Immature natural killer cell (primary cell): Measurements from ENCODE around the gene GPR89A. TPM values are rescaled to one million over a fixed set of nuclear protein-coding genes. Genes with fewer than 3 reads are reported as not detected.
"Not testable (repeated sequence)": the region's sequence is repeated elsewhere in the genome, so short reads cannot be mapped to it uniquely, and the experiment has no call there.

Source experiments
- DNase-seq, 3 donors: peaks; one replicate each; pipeline ENCODE4 v3.0.0; 2022; ENCODE audit warnings: mixed read lengths in 1 of 3
- H3K27ac Mint-ChIP-seq, 6 donors: one replicate each; pipeline ENCODE4 v1.8.0; 2020; ENCODE audit warnings: mixed read lengths in 6 of 6, mild to moderate bottlenecking in 5 of 6, inconsistent platforms in 4 of 6, moderate library complexity in 3 of 6
- H3K27me3 Mint-ChIP-seq, 3 donors: one replicate each; pipeline ENCODE4 v1.8.0; 2020 to 2021; ENCODE audit warnings: low read depth in 3 of 3, mild to moderate bottlenecking in 3 of 3, mixed read lengths in 3 of 3, moderate library complexity in 3 of 3, inconsistent platforms in 1 of 3
- H3K36me3 Mint-ChIP-seq, 3 donors: one replicate each; pipeline ENCODE4 v1.8.0; 2020; ENCODE audit warnings: mixed read lengths in 3 of 3, inconsistent platforms in 2 of 3, mild to moderate bottlenecking in 2 of 3
- H3K4me1 Mint-ChIP-seq, 2 donors: one replicate each; pipeline ENCODE4 v1.8.0; 2020; ENCODE audit warnings: inconsistent platforms in 2 of 2, mild to moderate bottlenecking in 2 of 2, mixed read lengths in 2 of 2, moderate library complexity in 1 of 2
- H3K4me3 Mint-ChIP-seq, 5 donors: one replicate each; pipeline ENCODE4 v1.8.0; 2020; ENCODE audit warnings: mild to moderate bottlenecking in 5 of 5, mixed read lengths in 5 of 5, inconsistent platforms in 3 of 5, moderate library complexity in 3 of 5
- H3K9me3 Mint-ChIP-seq, 6 donors: one replicate each; pipeline ENCODE4 v1.8.0; 2020; ENCODE audit warnings: mild to moderate bottlenecking in 6 of 6, mixed read lengths in 6 of 6, inconsistent platforms in 4 of 6, moderate library complexity in 3 of 6
- polyA plus RNA-seq, 3 donors: library from polyadenylated mRNA; unstranded; fragments of 300-500 nt; fragmentation: Illumina TruSeq; gene quantifications; one replicate each; pipeline ENCODE4 v1.2.3, GENCODE V29; 2021

The GPR89A gene
- polyA plus RNA-seq: 10 to 100 TPM; 19.3 to 33.6 (median 28.0) TPM

GRCh38 chr1:145607833-145608733 lies at the start of gene GPR89A:
Gene GPR89A, plus strand, starts transcription at chr1:145607988. Its CDS starts 146 bp downstream, at chr1:145608134.
- Mint-ChIP-seq H3K4me1 (peaks cover 7 to 24% of the 10 kb centered on the region in 2 donors), H3K27ac (peak within 1 kb of the TSS; percentile 67 to 85 (median 70)), H3K4me3 (peak within 1 kb of the TSS; percentile 85 to 91 (median 89))
- peak; percentile 92 to 94 (median 93) for DNase-seq
- not testable (repeated sequence) for H3K36me3 Mint-ChIP-seq, H3K9me3 Mint-ChIP-seq, H3K27me3 Mint-ChIP-seq

GRCh38 chr1:145586820-145587219 lies 21.0 kb upstream of the GPR89A start:
- not testable (repeated sequence) for H3K27ac Mint-ChIP-seq, H3K27me3 Mint-ChIP-seq, DNase-seq, H3K9me3 Mint-ChIP-seq, H3K36me3 Mint-ChIP-seq, H3K4me3 Mint-ChIP-seq, H3K4me1 Mint-ChIP-seq

DNA sequence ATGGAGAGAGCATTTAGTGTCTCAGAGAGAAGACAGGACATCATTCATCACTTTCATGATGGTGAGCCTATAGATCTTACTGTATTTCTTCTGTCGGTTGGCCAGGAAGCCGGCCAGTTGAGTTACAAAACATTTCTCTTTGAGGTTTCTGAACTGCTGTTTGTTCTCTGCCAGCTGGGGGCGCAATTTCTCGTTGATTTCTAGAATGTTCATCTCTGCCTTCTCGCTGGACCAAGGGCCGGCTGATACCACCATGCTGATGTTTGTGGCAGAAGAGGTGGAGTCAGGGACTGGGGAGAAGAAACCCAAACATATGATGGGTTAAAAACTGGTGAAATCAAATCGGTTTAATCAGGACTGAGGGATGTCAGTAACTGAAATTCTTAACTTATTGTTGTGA lies 17.0 kb upstream of the GPR89A start:
- not testable (repeated sequence) for H3K4me1 Mint-ChIP-seq, H3K9me3 Mint-ChIP-seq, H3K36me3 Mint-ChIP-seq, H3K27ac Mint-ChIP-seq, H3K27me3 Mint-ChIP-seq, H3K4me3 Mint-ChIP-seq
- DNase-seq: peak; percentile 27 to 50 (median 28)

DNA sequence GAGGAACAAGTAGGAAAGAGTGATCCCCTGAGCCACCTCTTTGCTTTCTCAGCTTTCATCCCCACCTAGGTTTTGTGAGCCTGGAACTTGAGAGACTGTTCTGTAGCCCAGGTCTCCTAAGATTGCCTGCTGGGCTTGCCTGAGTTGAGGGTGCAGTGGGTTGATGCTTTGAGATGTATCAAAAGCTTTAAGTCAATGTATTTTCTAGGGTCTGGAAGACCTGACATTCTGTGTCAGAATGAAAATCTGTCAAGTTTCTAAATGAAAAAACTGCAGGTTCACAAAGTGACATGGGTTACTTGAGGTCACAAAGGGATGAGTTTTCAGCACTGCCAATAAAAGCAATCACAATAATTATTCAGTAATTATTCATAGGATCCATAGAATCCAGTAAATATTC lies 15.4 kb upstream of the GPR89A start:
- not testable (repeated sequence) for H3K4me1 Mint-ChIP-seq, H3K27ac Mint-ChIP-seq, H3K27me3 Mint-ChIP-seq, H3K4me3 Mint-ChIP-seq, DNase-seq, H3K9me3 Mint-ChIP-seq, H3K36me3 Mint-ChIP-seq

GRCh38 chr1:145595421-145595820 lies 12.4 kb upstream of the GPR89A start:
- not testable (repeated sequence) for H3K36me3 Mint-ChIP-seq, H3K27ac Mint-ChIP-seq, H3K9me3 Mint-ChIP-seq, H3K27me3 Mint-ChIP-seq, DNase-seq, H3K4me1 Mint-ChIP-seq, H3K4me3 Mint-ChIP-seq

GRCh38 chr1:145596236-145596635 lies 11.6 kb upstream of the GPR89A start:
- not testable (repeated sequence) for DNase-seq, H3K36me3 Mint-ChIP-seq, H3K4me1 Mint-ChIP-seq, H3K27me3 Mint-ChIP-seq, H3K9me3 Mint-ChIP-seq, H3K27ac Mint-ChIP-seq, H3K4me3 Mint-ChIP-seq

- H3K4me1 Mint-ChIP-seq, H3K27ac Mint-ChIP-seq, H3K27me3 Mint-ChIP-seq, H3K4me3 Mint-ChIP-seq, H3K36me3 Mint-ChIP-seq, DNase-seq, H3K9me3 Mint-ChIP-seq: not testable (repeated sequence)
These were observed 8.4 kb upstream of the GPR89A start for GRCh38 chr1:145599426-145599825.

- Mint-ChIP-seq H3K9me3 (no peaks in the 10 kb centered on the region), H3K4me3 (no peak overlapping the region), H3K4me1 (no peaks in the 10 kb centered on the region)
These were observed 6.2 kb upstream of the GPR89A start for GRCh38 chr1:145601593-145601992.

GRCh38 chr1:145606840-145607239 lies 948 bp upstream of the GPR89A start:
- H3K36me3 Mint-ChIP-seq, H3K9me3 Mint-ChIP-seq, H3K4me3 Mint-ChIP-seq, DNase-seq, H3K27ac Mint-ChIP-seq, H3K27me3 Mint-ChIP-seq: not testable (repeated sequence)
- peaks cover 7 to 23% of the 10 kb centered on the region in 2 donors for H3K4me1 Mint-ChIP-seq

More at GRCh38 chr1:145601593-145601992, 6.2 kb upstream of the GPR89A start:
- H3K27ac Mint-ChIP-seq: no peak overlapping the region
- DNase-seq: no peak
- H3K36me3 Mint-ChIP-seq: no peaks in the 10 kb centered on the region
- peaks cover 0 to 3% (median 1%) of the 10 kb centered on the region in 3 donors for H3K27me3 Mint-ChIP-seq

DNA sequence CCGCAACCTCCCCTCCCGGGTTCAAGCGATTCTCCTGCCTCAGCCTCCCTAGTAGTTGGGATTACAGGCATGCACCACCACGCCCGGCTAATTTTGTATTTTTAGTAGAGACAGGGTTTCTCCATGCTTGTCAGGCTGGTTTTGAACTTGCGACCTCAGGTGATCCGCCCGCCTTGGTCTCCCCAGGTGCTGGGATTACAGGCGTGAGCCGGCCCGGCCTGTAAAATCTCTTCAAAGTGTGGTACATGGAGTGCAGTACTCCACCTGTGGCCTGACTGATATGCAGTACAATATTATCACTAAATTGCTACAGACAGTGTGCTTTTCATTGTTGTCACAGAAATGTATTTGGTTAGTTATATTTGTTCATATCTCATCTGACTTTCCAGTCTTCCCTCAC lies 499 bp upstream of the GPR89A start:
- H3K27ac Mint-ChIP-seq, H3K27me3 Mint-ChIP-seq, H3K4me3 Mint-ChIP-seq, H3K36me3 Mint-ChIP-seq, H3K9me3 Mint-ChIP-seq, DNase-seq: not testable (repeated sequence)
- H3K4me1 Mint-ChIP-seq: peaks cover 7 to 23% of the 10 kb centered on the region in 2 donors

GRCh38 chr1:145610744-145611143 lies 3.0 kb downstream of the GPR89A start:
- peaks cover 7 to 27% of the 10 kb centered on the region in 2 donors for H3K4me1 Mint-ChIP-seq
- not testable (repeated sequence) for H3K9me3 Mint-ChIP-seq, H3K4me3 Mint-ChIP-seq, DNase-seq, H3K27me3 Mint-ChIP-seq, H3K36me3 Mint-ChIP-seq, H3K27ac Mint-ChIP-seq

DNA sequence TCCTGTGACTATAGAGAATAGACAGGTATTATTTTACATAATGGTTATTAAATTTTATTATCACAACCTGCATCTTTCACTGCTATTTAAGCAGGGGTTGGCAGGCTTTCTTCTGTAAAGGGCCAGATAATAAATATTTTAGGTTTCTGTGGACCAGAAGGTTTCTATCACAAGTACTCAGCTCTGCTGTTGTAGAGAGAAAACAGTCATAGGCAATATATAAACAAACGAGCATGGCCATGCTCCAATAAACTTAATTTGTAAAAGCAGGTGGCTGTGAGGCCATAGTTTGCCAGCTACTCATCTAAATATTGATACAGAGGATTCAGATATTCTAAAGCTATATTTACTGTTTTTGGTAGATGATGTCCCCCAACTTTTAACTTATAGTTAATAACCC lies 12.3 kb downstream of the GPR89A start:
- not testable (repeated sequence) for H3K27me3 Mint-ChIP-seq, H3K9me3 Mint-ChIP-seq, H3K36me3 Mint-ChIP-seq, DNase-seq, H3K4me3 Mint-ChIP-seq, H3K27ac Mint-ChIP-seq, H3K4me1 Mint-ChIP-seq

DNA sequence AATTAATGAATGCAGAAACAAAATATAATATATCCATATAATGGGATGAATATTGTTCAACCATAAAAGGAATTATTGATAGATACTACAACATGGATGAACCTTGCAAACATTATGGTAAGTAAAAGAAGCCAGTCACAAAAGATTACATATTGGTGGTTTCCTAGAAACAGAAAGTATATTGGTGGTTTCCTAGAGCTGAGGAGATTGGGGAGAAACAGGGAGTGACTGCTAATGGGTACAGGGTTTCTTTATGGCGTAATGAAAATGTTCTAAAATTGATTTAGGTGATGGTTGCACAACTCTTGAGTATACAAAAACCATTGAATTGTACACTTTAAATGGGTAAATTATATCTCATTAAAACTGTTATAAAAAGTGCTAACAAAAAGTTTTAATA lies 14.4 kb downstream of the GPR89A start:
- H3K4me3 Mint-ChIP-seq, H3K27me3 Mint-ChIP-seq, DNase-seq, H3K27ac Mint-ChIP-seq, H3K4me1 Mint-ChIP-seq, H3K36me3 Mint-ChIP-seq, H3K9me3 Mint-ChIP-seq: not testable (repeated sequence)

DNA sequence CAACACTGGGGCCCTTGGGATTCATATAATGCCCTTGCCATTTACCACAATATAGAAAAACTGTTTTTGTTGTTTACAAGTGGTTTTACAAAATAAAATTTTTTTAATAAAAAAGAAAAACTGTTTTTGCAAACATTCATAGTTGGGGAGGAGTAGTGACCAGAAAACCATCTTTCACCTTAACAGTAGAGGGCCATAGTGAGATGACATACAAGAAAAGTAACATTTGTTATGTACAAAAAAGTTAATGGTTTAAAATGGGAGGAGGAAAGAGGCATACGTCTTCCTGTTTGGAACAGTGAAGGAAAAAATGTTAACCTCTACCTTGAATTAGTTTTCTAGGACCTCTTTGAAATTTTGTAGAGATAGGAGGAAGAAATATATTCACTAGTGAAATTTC lies 28.4 kb downstream of the GPR89A start:
- not testable (repeated sequence) for H3K27me3 Mint-ChIP-seq, H3K9me3 Mint-ChIP-seq, H3K27ac Mint-ChIP-seq, DNase-seq, H3K36me3 Mint-ChIP-seq
- Mint-ChIP-seq H3K4me1 (peaks cover 13 to 15% of the 10 kb centered on the region in 2 donors), H3K4me3 (peak overlapping the region in 4 of 5 donors; percentile 9 to 46 (median 36))

DNA sequence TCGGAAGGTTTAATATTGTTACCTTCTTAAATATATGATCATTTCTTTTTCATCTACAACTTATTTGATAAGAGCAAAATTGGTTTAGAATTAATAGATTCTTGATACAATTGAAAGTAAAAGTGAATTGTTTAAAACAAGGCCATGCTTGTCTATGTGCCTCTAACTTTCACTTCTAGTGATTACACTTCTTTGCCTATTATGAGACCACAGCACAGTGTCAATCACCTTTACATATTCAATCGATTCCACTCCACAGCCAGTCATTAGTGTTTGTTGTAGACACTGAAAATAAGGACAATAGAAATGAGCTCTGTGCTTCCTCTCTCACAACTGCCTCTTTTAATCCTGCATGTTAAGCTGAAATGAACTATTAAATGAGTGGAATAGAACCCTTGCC lies 34.1 kb downstream of the GPR89A start:
- not testable (repeated sequence) for H3K4me3 Mint-ChIP-seq, H3K27ac Mint-ChIP-seq, H3K36me3 Mint-ChIP-seq, H3K9me3 Mint-ChIP-seq, H3K27me3 Mint-ChIP-seq, DNase-seq
- peaks cover 17 to 18% of the 10 kb centered on the region in 2 donors for H3K4me1 Mint-ChIP-seq
